DOHH2 (cell line): ENCODE measurements around the gene MTPN.

ENCODE experiments used
- H3F3A ChIP-seq: fragments of 200-600 bp; sonication (generic), shearing (Covaris generic); 2 replicates; pipeline ENCODE4 v1.6.0; 2016; ENCODE audit warnings: antibody characterized with exemption, mild to moderate bottlenecking; ENCODE audit not compliant: control insufficient read depth, insufficient read depth
- H3K27ac ChIP-seq: fragments of 200-600 bp; sonication (generic); 2 replicates; pipeline ENCODE4 v1.5.1; 2014; ENCODE audit warnings: low read depth, mild to moderate bottlenecking, low read length, moderate library complexity
- H3K27me3 ChIP-seq: fragments of 200-600 bp; sonication (generic); 2 replicates; pipeline ENCODE4 v1.6.1; 2014; ENCODE audit warnings: mild to moderate bottlenecking, low read length, mixed read lengths; ENCODE audit not compliant: control insufficient read depth
- H3K36me3 ChIP-seq: fragments of 200-600 bp; sonication (generic); 2 replicates; pipeline ENCODE4 v1.6.1; 2014; ENCODE audit warnings: mild to moderate bottlenecking, low read length, moderate library complexity, mixed read lengths; ENCODE audit not compliant: control insufficient read depth
- H3K4me1 ChIP-seq: fragments of 200-600 bp; sonication (generic); 2 replicates; pipeline ENCODE4 v1.6.1; 2014; ENCODE audit warnings: mild to moderate bottlenecking, low read length, mixed read lengths; ENCODE audit not compliant: control insufficient read depth
- H3K4me2 ChIP-seq: fragments of 200-600 bp; sonication (generic); 2 replicates; pipeline ENCODE4 v1.6.0; 2014; ENCODE audit warnings: mild to moderate bottlenecking, low read length, moderate library complexity
- H3K4me3 ChIP-seq: fragments of 200-600 bp; sonication (generic); 2 replicates; pipeline ENCODE4 v1.5.1; 2014; ENCODE audit warnings: mild to moderate bottlenecking, low read length, mixed read lengths
- H3K79me2 ChIP-seq: fragments of 200-600 bp; sonication (generic); 2 replicates; pipeline ENCODE4 v1.6.1; 2014; ENCODE audit warnings: mild to moderate bottlenecking, low read length, mixed read lengths; ENCODE audit not compliant: control insufficient read depth
- H3K9me2 ChIP-seq: fragments of 200-600 bp; sonication (generic); replicated peaks from 2 replicates; pipeline ENCODE4 v1.6.1; 2014; ENCODE audit warnings: mild to moderate bottlenecking, low read length, mixed read lengths; ENCODE audit not compliant: control insufficient read depth
- H3K9me3 ChIP-seq: fragments of 200-600 bp; sonication (generic); 2 replicates; pipeline ENCODE4 v1.6.1; 2014; ENCODE audit warnings: antibody characterized with exemption, low read length, mixed read lengths; ENCODE audit not compliant: control insufficient read depth, insufficient read depth
- H4K20me1 ChIP-seq: fragments of 200-600 bp; sonication (generic); 2 replicates; pipeline ENCODE4 v1.6.0; 2014; ENCODE audit warnings: low read depth, mild to moderate bottlenecking, antibody characterized with exemption, low read length, moderate library complexity; ENCODE audit not compliant: control insufficient read depth, insufficient read depth
- CTCF ChIP-seq: fragments of 200-600 bp; sonication (generic); IDR thresholded peaks from one replicate; pipeline ENCODE4 v1.5.1; 2014; ENCODE audit warnings: antibody characterized with exemption, mild to moderate bottlenecking, low read depth, low read length; ENCODE audit not compliant: poor library complexity, severe bottlenecking
- EZH2phosphoT487 ChIP-seq: fragments of 200-600 bp; sonication (generic); IDR thresholded peaks from 2 replicates; pipeline ENCODE4 v1.6.1; 2017; ENCODE audit warnings: borderline replicate concordance, mild to moderate bottlenecking, antibody characterized with exemption, low read length, moderate library complexity, mixed read lengths

The MTPN gene

GRCh38 chr7:135928136-135928535 lies 49.0 kb downstream of the MTPN start:
- H3K4me3 ChIP-seq, result no peak overlapping the region
- H3K9me2 ChIP-seq, result no peaks in the 10 kb centered on the region
- H3K9me3 ChIP-seq, result no peaks in the 10 kb centered on the region
- H3K36me3 ChIP-seq, result peaks cover 53% of the 10 kb centered on the region
- H3K27me3 ChIP-seq, result no peaks in the 10 kb centered on the region
- TF ChIP-seq EZH2phosphoT487 (no peak), CTCF (no peak)
- peaks cover 28% of the 10 kb centered on the region for H3K79me2 ChIP-seq
- H3K4me1 ChIP-seq, result no peaks in the 10 kb centered on the region
- no peak overlapping the region for H3K4me2 ChIP-seq
- no peak overlapping the region for H3K27ac ChIP-seq
- H4K20me1 ChIP-seq, result peaks cover 15% of the 10 kb centered on the region
- no peaks in the 10 kb centered on the region for H3F3A ChIP-seq

- Histone ChIP-seq H3K36me3 (peaks cover 37% of the 10 kb centered on the region), H3K9me2 (no peaks in the 10 kb centered on the region), H3K4me2 (no peak overlapping the region), H3K9me3 (no peaks in the 10 kb centered on the region), H3K79me2 (peaks cover 3% of the 10 kb centered on the region; the same call in 1 of the 2 replicates), H3K4me1 (no peaks in the 10 kb centered on the region), H3K27ac (no peak overlapping the region), H3F3A (no peaks in the 10 kb centered on the region), H3K4me3 (no peak overlapping the region), H4K20me1 (peaks cover 8% of the 10 kb centered on the region), H3K27me3 (no peaks in the 10 kb centered on the region)
- no peak for TF ChIP-seq EZH2phosphoT487
- no peak for TF ChIP-seq CTCF
Observed at GRCh38 chr7:135925210-135925609, 51.9 kb downstream of the MTPN start.

- no peaks in the 10 kb centered on the region for H3K9me2 ChIP-seq
- no peak overlapping the region for H3K4me2 ChIP-seq
- no peaks in the 10 kb centered on the region for H3K27me3 ChIP-seq
- H3F3A ChIP-seq, result no peaks in the 10 kb centered on the region
- H3K79me2 ChIP-seq, result peaks cover 3% of the 10 kb centered on the region; the same call in 1 of the 2 replicates
- no peak overlapping the region for H3K4me3 ChIP-seq
- TF ChIP-seq CTCF (no peak), EZH2phosphoT487 (no peak)
- H3K36me3 ChIP-seq, result peaks cover 28% of the 10 kb centered on the region
- no peak overlapping the region for H3K27ac ChIP-seq
- H3K9me3 ChIP-seq, result no peaks in the 10 kb centered on the region
- no peaks in the 10 kb centered on the region for H3K4me1 ChIP-seq
- H4K20me1 ChIP-seq, result peaks cover 8% of the 10 kb centered on the region
Observed at GRCh38 chr7:135924302-135924701, 52.9 kb downstream of the MTPN start.

- no peak overlapping the region for H3K27ac ChIP-seq
- H3K79me2 ChIP-seq, result no peaks in the 10 kb centered on the region
- H3F3A ChIP-seq, result no peaks in the 10 kb centered on the region
- no peaks in the 10 kb centered on the region for H3K9me3 ChIP-seq
- no peaks in the 10 kb centered on the region for H3K27me3 ChIP-seq
- H3K4me3 ChIP-seq, result no peak overlapping the region
- H3K36me3 ChIP-seq, result peaks cover 9% of the 10 kb centered on the region
- H3K4me2 ChIP-seq, result no peak overlapping the region
- H4K20me1 ChIP-seq, result peaks cover 7% of the 10 kb centered on the region; the same call in 1 of the 2 replicates
- H3K9me2 ChIP-seq, result no peaks in the 10 kb centered on the region
- TF ChIP-seq CTCF (no peak), EZH2phosphoT487 (no peak)
- no peaks in the 10 kb centered on the region for H3K4me1 ChIP-seq
Observed at GRCh38 chr7:135922263-135922662, 54.9 kb downstream of the MTPN start.
